Adrenal gland (tissue), 5 donors: ENCODE data around the gene PPM1A.
A peak's percentile ranks its signal among the peaks of the same experiment; 100 is the strongest.

Experiments used
- CTCF ChIP-seq, 6 experiments: fragments of 450-650 bp in 4 of 6; fragments of 200-600 bp in 2 of 6; sonication (generic) in 1 of 6; IDR thresholded peaks; 1 replicate in 5 of 6; 2 replicates in 1 of 6; pipeline versions ENCODE4 v1.5.1 to v1.8.0; 2016 to 2021; ENCODE audit warnings: antibody characterized with exemption in 6 of 6, mild to moderate bottlenecking in 2 of 6, moderate library complexity in 1 of 6
- POLR2A ChIP-seq, 2 donors: fragments of 450-650 bp; IDR thresholded peaks; one replicate each; pipeline ENCODE4 v1.6.1; 2017; ENCODE audit warnings: antibody characterized with exemption in 2 of 2, mild to moderate bottlenecking in 2 of 2, moderate library complexity in 1 of 2
- donor health status: DM: no; HTN: no; CAD: no.

DNA sequence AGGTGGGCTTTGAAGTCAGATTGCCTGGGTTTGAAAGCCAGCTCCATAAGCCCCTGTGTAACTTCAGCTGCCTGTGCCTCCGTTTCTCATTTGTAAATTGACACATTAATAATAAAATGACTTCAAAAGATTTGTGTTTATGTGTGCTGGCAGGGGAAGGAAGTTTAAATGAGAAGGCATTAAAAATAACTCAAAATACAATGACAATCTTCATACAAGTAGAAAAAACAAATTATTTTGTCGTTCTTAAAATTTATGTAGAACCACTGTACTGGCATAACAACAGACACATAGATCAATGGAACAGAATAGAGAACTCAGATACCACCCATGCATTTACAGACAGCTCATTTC lies 83.0 kb downstream of the PPM1A start:
- TF ChIP-seq CTCF (IDR thresholded peaks at IDR 0.05): peak in 3 of 6 experiments; percentile 4 to 11 (median 7)
- TF ChIP-seq POLR2A (IDR thresholded peaks at IDR 0.05): no peak
